ENCODE data around the gene CENPO. TPM values are rescaled to one million over a fixed set of nuclear protein-coding genes. Genes with fewer than 3 reads are reported as not detected.

CENPO gene
- total and polyA plus RNA-seq, 2 donors (not counting 3 experiments of a cell fraction or from before 2014, with no cell fraction given): 26.8 to 45.3 TPM

- no TSS peak for BruUV-seq (replicated peaks)
- Histone ChIP-seq H3K27me3 (ENCODE audit: control insufficient read depth in 2 of 2, insufficient read depth in 2 of 2, low read length in 2 of 2) (no peaks in the 10 kb centered on the region), H4K20me1 (replicated peaks; ENCODE audit: control insufficient read depth, extremely low read depth, insufficient read depth, low read length) (no peaks in the 10 kb centered on the region), H2AFZ (ENCODE audit: low read depth, low read length) (no peak overlapping the region), H3K36me3 (ENCODE audit: control insufficient read depth in 2 of 2, extremely low read depth in 1 of 2, insufficient read depth in 2 of 2, low read length in 2 of 2) (peaks cover 16 to 23% of the 10 kb centered on the region in 2 experiments), H3K9ac (replicated peaks; ENCODE audit: extremely low read depth, insufficient read depth, low read length) (no peak overlapping the region), H3K9me3 (replicated peaks; ENCODE audit: control insufficient read depth, insufficient read depth, low read length) (no peaks in the 10 kb centered on the region), H3K79me2 (ENCODE audit: control insufficient read depth, insufficient read depth, low read length) (peaks cover 4% of the 10 kb centered on the region), H3K9me1 (replicated peaks; ENCODE audit: control insufficient read depth, extremely low read depth, insufficient read depth, low read length) (no peaks in the 10 kb centered on the region), H3K27ac (ENCODE audit: insufficient read depth, low read depth, low read length) (no peak overlapping the region), H3K4me1 (ENCODE audit: control insufficient read depth, extremely low read depth, insufficient read depth, low read length) (peaks cover 19% of the 10 kb centered on the region), H3K4me3 (replicated peaks in 1 of 3; ENCODE audit: insufficient read depth in 1 of 3, low read depth in 1 of 3, low read length in 3 of 3) (no peak overlapping the region), H3K4me2 (ENCODE audit: insufficient read depth, low read length) (no peak overlapping the region)
- POLR2A ChIA-PET: no interaction called here
- intact Hi-C loops (cut with micrococcal nuclease): no loop called here
- CTCF ChIA-PET: interaction anchor here (0.7 to 1.7 kb wide), 2 partner anchors 228 to 398 kb away, joined by 3 to 7 read pairs; no protein-coding TSS in a partner anchor
- TF ChIP-seq FOS (IDR thresholded peaks at IDR 0.05; ENCODE audit: borderline replicate concordance, insufficient read depth, low read length) (no peak), EZH2 (IDR thresholded peaks at IDR 0.05; ENCODE audit: borderline replicate concordance, low read depth, low read length, severe bottlenecking) (no peak), MYC (IDR thresholded peaks at IDR 0.05; ENCODE audit: low read depth, low read length) (no peak), POLR2A (IDR thresholded peaks at IDR 0.05; ENCODE audit: low read depth, low read length) (no peak), JUN (IDR thresholded peaks at IDR 0.05; ENCODE audit: borderline replicate concordance, insufficient read depth, insufficient read length, low read depth) (no peak), POLR2AphosphoS5 (IDR thresholded peaks at IDR 0.05; ENCODE audit: insufficient read depth, low read depth, low read length) (no peak), MAX (IDR thresholded peaks at IDR 0.05; ENCODE audit: insufficient read depth, insufficient read length) (no peak), GATA2 (IDR thresholded peaks at IDR 0.05; ENCODE audit: insufficient read depth, insufficient read length, low read depth, low read length) (no peak), CTCF (IDR thresholded peaks at IDR 0.05; ENCODE audit: extremely low read depth in 1 of 2, insufficient read depth in 1 of 2, low read depth in 1 of 2, low read length in 2 of 2) (no peak)
- FAIRE-seq (no peak), DNase-seq (ENCODE audit: low read depth, low spot score) (no peak)
- dilution Hi-C loops (cut with MboI; ENCODE audit: extremely low pct_ligation_motif_present, low sequenced_read_pairs): no loop called here
Observed at GRCh38 chr2:24820175-24820513, 26.9 kb downstream of the CENPO start.

All from endothelial cell of umbilical vein (primary cell).